NCI-H1436 treated with DMSO at 0.1 percent for 48 hours (cell line): ENCODE data around the gene TRIM5.
"Not testable (repeated sequence)": the region's sequence is repeated elsewhere in the genome, so short reads cannot be mapped to it uniquely, and the experiment has no call there.

Experiments used
- DNase-seq: peaks from one replicate; lab custom pipeline; 2025; lab: John Stamatoyannopoulos, UW

Gene TRIM5, protein sequence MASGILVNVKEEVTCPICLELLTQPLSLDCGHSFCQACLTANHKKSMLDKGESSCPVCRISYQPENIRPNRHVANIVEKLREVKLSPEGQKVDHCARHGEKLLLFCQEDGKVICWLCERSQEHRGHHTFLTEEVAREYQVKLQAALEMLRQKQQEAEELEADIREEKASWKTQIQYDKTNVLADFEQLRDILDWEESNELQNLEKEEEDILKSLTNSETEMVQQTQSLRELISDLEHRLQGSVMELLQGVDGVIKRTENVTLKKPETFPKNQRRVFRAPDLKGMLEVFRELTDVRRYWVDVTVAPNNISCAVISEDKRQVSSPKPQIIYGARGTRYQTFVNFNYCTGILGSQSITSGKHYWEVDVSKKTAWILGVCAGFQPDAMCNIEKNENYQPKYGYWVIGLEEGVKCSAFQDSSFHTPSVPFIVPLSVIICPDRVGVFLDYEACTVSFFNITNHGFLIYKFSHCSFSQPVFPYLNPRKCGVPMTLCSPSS

DNA sequence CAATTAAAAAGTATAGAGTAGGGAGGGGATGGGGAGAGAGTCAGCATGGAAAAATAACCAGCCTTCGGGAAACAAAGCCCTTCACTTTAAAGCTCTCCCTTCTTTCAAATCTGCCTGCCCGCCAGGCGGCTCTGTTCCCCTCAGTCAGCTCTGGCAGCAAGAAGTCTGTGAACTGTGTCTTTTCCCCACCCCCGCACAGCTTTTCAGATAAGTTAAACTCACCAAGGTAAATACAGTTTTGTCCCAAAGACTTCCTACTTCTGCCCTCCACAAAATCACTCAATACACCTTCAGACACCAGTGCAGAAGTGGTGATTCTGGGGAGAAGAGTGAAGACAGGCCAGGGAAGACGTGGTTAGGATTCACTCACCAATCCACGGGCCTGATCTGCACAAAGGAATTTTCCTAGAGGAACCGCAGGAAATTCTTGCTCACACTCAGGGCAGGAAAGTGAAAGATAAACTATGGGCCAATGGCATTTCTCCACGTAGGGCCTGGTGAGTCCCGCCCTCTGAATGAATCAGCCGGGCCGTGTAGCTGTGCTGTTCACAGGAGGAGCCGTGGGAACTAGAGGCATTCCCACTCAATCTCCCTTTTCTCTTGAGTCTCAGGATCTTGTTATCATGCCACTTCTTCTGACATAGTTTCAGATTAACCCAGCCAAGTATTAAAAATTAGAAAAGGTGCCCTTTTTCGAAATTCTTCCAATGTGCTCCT, at the start of gene TRIM5:
Gene TRIM5, minus strand, starts transcription at position 429 of the 717 bp plus-strand sequence. CDS start 4,897 bp downstream, outside the sequence.
- no peak for DNase-seq

DNA sequence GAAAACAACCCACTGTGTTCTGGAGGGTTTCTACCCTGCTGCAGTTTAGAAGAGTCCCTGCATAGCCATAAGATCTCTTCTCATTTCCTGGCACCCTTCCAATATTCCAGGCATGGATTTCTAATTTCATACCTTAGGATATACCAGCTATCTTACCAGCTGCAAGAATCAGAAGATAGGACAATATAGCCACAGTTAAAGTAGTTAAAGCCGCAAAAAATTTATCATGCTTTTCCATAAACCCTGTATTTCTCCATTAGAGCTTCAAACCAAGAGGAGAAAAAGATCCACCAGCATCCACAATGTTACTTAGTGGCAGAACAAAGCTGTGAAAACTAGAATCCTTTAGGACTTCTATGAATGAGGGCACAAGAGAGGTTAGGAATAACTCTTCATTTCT, 42.8 kb upstream of the TRIM5 start:
- DNase-seq: no peak

DNA sequence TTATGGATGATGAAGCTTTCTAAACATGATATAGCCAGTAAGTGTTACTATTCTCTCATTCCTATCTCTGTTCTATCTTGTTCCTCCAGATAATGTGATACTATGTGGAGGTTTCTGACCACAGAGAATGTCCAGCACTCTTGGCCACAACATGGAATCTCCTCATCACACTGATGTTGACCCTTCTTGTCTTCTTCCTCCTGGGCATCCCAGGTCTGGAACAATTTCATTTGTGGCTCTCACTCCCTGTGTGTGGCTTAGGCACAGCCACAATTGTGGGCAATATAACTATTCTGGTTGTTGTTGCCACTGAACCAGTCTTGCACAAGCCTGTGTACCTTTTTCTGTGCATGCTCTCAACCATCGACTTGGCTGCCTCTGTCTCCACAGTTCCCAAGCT, 41.5 kb upstream of the TRIM5 start:
- DNase-seq: no peak

DNA sequence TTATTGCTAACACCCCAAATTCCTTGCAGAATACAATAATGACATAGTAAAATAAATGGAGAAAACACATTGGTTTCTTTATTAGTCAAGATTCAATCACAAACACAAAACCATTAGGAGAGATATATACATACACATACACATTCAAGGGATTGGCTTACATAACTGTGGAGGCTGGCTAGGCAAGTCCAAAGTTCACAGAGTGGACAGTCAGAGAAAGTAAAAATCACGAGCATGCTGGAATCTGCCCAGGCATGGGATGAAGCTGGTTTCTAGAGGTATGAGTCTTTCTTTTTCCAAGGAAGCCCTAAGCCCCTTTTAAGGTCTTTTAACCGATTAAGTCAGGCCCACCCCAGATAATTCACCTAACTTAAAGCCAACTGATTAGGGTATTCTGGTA, 37.7 kb upstream of the TRIM5 start:
- no peak for DNase-seq

DNA sequence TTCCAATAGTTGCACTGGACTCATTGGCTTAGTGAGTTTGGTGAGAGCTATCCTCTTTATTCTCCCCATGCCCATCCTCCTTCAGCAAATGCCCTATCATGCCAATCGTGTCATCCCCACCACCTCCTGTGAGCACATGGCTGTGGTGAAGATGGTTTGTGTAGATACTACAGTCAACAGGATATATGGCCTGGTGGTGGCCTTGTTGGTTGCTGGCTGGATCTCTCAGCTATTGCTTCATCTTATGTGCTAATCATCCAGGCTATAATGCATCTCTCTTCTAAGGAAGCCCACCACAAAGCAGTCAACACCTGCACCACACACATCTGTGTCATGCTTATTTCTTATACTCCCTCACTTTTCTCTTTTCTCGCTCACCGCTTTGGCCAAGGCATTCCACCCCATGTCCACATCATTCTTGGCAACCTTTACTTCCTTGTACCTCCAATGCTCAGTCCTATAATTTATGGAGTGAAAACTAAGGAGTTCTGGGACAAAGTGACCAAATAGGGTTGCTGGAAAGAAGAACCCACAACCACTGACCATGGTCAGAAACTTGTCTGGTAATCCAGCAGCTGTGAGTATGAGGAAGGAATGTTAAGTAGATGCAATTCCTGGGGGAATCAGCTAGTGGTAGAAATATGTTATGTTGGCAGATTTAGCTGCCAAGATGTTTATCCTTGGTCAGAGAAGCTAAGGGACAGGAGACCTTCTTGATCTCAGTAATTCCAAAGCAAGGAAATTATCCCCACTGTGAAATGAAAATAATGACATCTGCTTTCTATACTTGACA, 35.0 kb upstream of the TRIM5 start:
- DNase-seq: no peak

DNA sequence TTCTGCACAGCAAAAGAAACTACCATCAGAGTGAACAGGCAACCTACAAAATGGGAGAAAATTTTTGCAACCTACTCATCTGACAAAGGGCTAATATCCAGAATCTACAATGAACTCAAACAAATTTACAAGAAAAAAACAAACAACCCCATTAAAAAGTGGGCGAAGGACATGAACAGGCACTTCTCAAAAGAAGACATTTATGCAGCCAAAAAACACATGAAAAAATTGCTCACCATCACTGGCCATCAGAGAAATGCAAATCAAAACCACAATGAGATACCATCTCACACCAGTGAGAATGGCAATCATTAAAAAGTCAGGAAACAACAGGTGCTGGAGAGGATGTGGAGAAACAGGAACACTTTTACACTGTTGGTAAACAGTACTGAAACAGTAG, 31.6 kb upstream of the TRIM5 start:
- DNase-seq: not testable (repeated sequence)

DNA sequence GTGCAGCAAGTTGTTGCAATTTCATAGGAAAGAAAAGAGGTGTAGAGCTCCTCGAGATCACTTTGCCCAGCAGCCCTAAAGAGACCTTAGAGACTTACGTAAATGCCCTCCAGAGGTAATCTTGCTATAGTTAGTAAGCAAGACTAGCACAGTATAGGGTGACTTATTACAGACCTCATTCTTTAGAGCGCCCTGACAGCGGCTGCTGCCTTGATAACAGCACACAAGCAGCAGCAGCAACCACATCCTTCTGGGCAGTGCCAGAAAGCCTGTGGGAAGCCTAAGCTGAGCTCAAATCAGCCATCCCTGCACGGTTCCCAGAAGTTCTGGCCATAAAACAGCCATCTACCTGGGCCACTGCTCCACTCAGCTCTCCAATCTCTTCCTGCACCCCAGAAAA, 28.8 kb upstream of the TRIM5 start:
- no peak for DNase-seq

DNA sequence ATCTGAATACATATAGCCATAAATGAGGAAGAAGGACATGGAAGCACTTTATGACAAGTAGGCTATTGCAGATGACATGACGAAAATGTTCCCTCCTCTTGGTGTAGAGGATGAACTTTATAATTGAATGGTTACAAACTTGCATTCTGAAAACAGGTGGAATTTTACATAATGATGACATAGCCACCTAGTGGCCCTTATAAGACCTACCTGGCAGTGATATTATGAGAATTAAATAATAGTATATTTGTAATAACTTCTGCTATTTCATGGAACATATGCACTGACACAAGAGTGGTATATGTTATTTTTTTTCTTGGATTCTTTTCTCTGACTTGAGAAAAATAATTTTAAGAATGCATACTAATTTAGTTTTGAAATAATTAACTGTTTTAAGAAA, 27.6 kb upstream of the TRIM5 start:
- DNase-seq: no peak

DNA sequence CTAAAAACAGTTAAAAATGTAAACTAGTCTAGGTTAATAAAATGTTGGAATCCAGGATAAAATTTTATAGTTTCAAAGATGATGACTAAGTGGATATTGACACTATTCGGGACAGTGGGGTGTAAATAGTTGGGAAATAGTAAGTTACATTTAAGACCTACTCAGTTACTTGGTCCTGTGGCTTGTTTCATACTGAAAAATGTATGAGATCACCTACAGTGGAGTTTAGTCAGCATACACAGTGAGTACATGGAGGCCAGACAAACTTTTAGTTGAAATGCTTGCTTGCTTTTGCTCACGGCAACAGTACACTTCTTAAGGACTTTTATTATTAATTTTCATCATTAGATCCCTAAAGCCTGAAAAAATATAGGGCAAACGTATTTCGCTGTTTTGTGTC, 20.8 kb upstream of the TRIM5 start:
- DNase-seq: no peak

DNA sequence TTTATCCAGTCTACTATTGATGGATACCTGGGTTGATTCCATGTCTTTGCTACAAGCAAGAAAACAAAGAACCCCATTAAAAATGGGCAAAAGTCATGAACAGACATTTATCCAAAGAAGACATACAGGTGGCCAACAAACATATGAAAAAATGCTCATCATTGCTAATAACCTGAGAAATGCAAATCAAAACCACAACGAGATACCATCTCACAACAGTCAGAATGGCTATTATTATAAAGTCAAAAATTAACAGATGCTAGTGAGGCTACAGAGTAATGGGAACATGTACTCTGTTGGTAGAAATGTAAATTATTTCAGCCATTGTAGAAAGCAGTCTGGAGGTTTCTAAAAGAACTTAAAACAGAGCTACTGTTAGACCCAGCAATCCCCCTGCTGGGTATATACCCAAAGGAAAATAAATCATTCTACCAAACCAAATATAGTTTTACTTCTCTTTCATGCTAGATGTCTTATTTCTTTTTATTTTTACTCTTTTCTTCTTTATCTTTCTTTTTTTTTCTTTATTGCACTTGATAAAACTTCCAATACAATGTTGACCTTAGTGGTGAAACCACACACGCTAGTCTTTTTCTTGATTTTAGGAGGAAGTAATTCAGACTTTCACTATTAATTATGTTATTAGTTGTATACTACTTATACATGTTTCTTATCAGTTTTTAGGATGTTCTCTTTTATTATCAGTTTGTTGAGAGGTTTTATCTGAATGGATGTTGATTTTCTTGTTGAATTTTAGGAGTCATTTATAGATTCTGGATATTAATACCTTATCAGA, 19.1 kb upstream of the TRIM5 start:
- DNase-seq: no peak

DNA sequence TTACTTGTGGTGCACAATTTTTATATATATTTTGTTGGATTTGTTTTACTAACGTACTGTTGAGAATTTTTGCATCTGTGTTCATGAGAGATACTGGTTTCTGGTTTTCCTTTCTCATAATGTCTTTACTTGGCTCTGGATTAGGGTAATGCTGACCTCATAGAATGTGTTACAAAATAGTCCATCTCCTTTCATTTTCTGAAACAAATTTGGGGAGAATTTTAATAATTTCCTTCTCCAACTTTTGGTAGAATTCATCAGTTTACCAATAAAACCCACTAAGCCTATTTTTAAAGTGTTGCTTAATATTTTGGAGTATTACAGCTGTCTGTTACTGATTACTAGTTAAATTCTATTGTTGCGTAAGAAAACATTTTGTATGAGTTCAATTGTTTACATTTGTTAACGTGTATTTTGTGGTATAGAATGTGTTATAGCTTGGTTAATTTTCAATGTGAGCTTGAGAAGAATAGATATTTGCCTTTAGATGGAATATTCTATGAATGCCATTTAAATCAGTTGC, 16.2 kb upstream of the TRIM5 start:
- DNase-seq: no peak

DNA sequence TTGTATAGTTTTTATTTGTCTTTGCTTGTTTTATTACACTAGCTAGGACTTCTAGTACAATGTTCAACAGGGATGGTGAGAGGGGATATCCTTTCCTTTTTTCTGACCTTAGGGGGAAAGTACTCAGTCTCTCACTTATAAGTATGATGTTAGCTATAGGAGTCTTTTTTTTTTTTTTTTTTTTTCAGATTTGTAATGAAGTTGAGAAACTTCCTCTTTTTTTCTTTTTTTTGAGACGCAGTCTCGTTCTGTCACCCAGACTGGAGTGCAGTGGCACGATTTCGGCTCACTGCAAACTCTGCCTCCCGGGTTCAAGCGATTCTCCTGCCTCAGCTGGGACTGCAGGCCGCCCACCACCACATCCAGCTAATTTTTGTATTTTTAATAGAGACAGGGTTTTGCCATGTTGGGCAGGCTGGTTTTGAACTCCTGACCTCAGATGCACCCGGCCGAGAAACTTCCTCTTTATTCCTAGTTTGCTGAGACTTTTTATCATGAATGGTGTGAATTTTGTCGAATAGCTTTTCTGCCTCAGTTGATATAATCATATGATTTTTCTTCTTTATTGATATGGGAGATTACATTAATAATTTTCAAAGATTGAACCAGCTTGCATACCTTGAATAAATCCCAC, 15.7 kb upstream of the TRIM5 start:
- no peak for DNase-seq

DNA sequence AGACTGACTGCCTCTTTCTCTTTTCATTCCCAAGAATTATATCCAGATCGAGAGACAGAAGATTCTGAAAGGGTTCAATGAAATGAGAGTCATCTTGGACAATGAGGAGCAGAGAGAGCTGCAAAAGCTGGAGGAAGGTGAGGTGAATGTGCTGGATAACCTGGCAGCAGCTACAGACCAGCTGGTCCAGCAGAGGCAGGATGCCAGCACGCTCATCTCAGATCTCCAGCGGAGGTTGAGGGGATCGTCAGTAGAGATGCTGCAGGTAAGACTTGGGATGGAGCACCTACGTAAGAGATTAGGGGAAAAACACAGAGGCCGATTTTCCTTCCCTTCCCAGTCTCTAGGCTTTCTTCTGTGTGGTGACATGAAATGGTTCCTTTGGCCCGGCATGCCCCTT, 13.4 kb upstream of the TRIM5 start:
- DNase-seq: no peak

DNA sequence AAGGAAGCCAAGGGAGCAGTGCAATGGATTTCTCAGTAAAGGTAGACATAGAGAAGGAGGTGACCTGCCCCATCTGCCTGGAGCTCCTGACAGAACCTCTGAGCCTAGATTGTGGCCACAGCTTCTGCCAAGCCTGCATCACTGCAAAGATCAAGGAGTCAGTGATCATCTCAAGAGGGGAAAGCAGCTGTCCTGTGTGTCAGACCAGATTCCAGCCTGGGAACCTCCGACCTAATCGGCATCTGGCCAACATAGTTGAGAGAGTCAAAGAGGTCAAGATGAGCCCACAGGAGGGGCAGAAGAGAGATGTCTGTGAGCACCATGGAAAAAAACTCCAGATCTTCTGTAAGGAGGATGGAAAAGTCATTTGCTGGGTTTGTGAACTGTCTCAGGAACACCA, 11.3 kb upstream of the TRIM5 start:
- DNase-seq: no peak

DNA sequence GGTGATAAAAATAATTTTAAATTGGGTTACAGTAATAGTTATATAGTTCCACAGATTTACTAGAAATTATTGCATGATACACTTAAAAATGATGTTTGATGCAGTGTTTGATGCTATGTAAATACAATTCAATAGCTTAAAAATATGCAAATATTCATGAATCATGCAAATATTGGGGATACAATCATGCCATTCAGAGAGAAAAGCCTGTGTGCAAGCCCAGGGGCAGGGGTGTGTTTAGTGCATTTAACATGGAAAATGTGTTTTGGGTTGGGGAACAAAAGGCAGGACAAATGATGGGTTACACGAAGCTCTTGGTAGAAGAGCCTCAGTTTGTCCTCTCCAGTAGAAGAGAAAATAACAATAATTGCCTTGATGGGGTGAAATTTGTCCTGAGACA, 10.7 kb upstream of the TRIM5 start:
- DNase-seq: no peak

DNA sequence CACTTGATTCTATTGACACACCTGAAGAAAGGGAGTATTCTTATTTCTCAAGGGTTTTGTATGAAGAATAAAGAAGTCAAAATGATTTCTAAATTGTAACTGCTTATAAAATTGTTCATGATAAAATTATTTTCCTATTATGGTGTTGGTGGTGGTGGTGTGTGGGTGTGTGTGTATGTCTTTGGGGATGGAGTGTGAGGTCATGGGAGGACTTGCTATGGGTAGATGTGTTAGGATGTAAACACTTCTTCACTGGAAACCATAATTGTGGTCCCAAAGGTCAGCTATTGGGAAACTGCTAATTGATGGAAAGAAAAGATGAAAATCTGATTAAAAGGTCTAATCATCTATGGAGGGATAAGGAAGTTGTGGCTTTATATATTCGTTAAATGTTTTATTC, 9.8 kb upstream of the TRIM5 start:
- DNase-seq: no peak

DNA sequence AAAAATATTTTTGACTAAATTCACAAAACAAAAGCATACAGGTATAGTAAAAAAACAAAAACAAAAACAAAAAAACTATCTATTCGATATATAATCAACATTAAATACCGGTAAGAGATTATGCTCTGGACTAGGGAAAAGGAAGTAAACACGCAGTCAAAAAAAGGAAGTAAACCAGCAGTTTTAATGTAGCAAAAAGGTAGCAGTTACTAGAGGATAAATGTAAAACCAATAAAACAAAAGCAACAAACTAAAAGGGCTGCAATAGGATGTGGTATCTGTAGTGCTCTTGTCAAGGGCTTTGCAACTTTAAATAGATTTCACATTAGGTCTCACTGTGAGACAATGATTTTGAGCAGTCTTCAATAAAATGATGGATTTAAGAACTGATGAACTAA, 7.1 kb upstream of the TRIM5 start:
- DNase-seq: no peak

DNA sequence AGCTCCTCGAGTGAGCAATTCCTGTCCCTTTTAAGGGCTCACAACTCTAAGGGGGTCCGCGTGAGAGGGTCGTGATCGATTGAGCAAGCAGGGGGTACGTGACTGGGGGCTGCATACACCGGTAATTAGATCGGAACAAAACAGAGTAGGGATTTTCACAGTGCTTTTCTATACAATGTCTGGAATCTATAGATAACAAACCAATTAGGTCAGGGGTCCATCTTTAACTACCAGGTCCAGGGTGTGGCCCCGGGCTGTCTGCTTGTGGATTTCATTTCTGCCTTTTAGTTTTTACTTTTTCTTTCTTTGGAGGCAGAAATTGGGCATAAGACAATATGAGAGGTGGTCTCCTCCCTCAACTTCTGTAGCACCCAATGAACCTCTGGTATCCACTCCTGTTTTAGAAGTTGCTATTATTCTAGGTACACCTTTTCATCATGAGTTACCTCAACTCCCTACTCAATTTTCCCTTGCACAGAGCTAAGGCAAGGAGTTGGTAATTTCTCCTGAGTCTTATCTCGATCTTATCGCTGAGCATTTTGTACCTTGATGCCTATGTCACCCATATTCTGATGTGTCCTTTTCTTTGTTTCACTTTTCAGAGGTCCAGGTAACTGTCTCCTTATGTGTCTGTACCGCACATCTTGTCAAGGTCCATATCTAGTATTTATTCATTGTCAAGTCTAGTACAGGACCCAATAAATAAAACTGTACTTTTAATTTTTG, 6.5 kb upstream of the TRIM5 start:
- not testable (repeated sequence) for DNase-seq

DNA sequence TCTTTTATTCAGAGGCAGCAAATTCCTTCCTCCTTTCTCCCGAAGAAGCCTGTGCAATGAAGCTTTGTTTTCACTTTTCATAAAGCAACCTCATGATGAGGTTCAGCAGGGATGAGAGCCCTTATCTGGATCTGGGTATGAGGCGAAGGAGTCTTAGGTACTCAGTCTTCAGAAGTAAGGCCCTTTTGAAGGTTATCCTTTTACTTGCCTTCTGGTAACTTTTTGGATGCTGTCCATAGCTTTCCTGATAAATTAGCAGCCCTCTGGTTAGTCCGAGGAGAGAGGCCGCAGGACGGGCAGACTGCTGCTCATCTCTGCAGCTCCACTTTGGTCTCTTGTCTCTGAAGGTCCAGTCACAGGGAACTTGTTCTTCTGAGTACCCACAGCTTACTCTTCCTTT, 5.9 kb upstream of the TRIM5 start:
- DNase-seq: no peak

DNA sequence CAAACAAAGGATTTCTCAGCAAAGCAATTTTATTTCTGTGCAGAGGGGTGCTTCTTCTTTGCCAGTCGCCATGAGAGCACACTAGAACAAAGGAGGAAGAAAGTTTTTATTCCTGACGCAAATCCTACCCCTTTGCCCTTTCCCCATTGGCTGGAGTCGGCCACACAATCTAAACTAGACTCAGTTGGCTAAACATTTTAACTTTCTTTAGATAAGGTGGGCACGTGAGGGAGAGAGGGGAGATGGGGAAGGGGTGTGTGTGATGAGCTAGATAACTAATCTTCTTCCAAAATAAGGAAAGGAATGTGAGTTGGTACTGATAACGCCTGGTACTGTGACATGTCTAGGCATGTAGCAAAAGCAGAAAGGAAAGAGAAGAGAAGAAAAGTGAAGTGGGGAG, 5.3 kb upstream of the TRIM5 start:
- DNase-seq: no peak
